ENCODE results near the gene PAX2.

PAX2 gene

DNA sequence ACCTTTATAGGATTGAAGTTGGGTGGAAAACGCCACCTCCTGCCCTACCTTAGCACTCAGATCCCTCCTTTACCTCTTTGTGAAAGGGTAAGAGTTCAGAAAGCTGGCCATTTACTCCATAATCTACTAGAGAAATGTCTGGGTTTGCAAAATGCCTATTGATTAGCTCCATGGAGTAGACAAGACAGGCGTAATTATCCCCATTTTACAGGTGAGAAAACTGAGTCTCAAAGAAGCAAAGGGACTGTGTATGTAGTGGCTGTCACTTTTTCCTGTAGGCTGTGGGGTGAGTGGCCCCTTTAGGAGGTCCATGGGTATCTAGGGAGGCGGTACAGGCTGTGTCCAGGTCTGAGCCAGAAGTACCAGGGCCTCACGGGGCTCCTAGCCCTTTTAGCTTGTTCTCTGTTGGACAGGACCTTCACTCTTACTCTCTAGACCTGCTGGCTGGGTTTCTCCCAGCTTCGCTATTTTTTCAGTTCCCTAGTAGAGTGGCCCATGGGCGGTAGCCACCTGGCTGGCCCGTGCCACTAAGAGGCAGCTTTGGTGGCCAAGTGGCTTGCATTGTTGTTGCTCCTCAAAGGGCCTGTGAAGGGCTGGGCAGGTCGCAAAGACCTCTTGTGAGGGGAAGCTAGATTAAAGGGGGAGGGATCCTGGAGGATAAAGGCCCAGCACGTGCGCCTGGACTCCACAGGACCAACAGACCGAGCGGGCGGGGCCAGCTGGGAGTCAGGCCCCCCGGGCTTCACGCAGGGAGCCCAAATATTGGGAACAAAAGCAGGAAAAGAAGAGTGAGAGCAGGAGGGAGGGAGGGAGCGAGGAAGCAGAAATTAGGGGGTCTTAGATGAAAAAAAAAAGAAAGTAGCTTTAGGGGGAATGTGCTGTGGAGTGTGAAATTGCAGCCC, 4.7 kb upstream of the PAX2 start:
- ATAC-seq, result no peak
- TF ChIP-seq ISL1 (CRISPR knock-in tag; IDR thresholded peaks at IDR 0.05), result no peak

- no peak for TF ChIP-seq PPARA (CRISPR knock-in tag; IDR thresholded peaks at IDR 0.05; ENCODE audit: borderline replicate concordance)
- ATAC-seq, result no peak
Observed at GRCh38 chr10:100741378-100742075, 3.9 kb upstream of the PAX2 start.

DNA sequence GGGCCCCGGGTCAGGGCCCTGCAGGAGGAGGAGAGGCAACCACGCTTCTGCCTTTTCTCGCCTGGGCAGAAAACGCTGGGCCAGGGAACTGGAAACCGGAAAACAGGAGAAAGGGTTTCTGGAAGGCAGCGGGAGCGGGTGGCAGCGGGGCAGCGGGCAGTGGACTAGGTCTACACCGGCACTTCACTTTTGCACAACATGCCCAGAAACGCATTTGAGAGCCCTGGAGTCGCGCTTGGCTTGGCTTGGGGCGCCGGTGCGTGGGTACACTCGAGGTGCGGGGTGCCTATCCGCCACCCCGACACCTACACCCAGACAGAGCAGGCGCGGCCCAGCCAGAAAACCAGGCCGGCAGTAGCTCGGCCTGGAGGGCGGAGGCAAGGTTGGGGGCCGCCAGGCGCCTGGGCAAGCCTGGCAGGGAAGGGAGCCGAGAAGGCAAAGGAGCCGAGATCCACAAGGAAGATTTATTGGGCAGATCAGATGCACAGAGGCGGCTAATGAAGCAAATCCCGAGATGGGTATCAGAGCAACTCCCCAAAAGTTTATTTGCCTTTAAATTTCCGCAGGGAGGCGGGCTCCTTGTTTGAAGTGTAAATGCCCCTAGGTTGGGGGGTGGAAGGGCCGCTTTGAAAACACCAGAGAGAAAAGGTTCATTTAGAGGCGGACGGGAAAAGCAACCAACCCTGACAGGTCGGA, 3.2 kb upstream of the PAX2 start:
- TF ChIP-seq TOX (CRISPR knock-in tag; IDR thresholded peaks at IDR 0.05; ENCODE audit: borderline replicate concordance) (no peak), ZC3H10 (CRISPR knock-in tag; IDR thresholded peaks at IDR 0.05) (no peak), CSRNP3 (CRISPR knock-in tag; IDR thresholded peaks at IDR 0.05) (no peak), GLIS3 (CRISPR knock-in tag; IDR thresholded peaks at IDR 0.05) (no peak), SNAI2 (CRISPR knock-in tag; IDR thresholded peaks at IDR 0.05) (no peak), ZFP3 (CRISPR knock-in tag; IDR thresholded peaks at IDR 0.05) (no peak), RARB (CRISPR knock-in tag; IDR thresholded peaks at IDR 0.05) (no peak), ISL1 (CRISPR knock-in tag; IDR thresholded peaks at IDR 0.05) (no peak), BACH2 (CRISPR knock-in tag; IDR thresholded peaks at IDR 0.05; ENCODE audit: borderline replicate concordance) (no peak), TCF4 (CRISPR knock-in tag; IDR thresholded peaks at IDR 0.05; ENCODE audit: borderline replicate concordance) (no peak), CSDC2 (CRISPR knock-in tag; IDR thresholded peaks at IDR 0.05) (no peak), OSR1 (CRISPR knock-in tag; IDR thresholded peaks at IDR 0.05) (no peak), ZNF8 (CRISPR knock-in tag; IDR thresholded peaks at IDR 0.05) (no peak), PATZ1 (CRISPR knock-in tag; IDR thresholded peaks at IDR 0.05; ENCODE audit: borderline replicate concordance) (no peak)
- TF ChIP-seq, protein P1, sequence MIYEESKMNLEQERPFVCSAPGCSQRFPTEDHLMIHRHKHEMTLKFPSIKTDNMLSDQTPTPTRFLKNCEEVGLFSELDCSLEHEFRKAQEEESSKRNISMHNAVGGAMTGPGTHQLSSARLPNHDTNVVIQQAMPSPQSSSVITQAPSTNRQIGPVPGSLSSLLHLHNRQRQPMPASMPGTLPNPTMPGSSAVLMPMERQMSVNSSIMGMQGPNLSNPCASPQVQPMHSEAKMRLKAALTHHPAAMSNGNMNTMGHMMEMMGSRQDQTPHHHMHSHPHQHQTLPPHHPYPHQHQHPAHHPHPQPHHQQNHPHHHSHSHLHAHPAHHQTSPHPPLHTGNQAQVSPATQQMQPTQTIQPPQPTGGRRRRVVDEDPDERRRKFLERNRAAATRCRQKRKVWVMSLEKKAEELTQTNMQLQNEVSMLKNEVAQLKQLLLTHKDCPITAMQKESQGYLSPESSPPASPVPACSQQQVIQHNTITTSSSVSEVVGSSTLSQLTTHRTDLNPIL (CRISPR knock-in tag; IDR thresholded peaks at IDR 0.05; ENCODE audit: low read depth), result no peak
- ATAC-seq, result no peak

DNA sequence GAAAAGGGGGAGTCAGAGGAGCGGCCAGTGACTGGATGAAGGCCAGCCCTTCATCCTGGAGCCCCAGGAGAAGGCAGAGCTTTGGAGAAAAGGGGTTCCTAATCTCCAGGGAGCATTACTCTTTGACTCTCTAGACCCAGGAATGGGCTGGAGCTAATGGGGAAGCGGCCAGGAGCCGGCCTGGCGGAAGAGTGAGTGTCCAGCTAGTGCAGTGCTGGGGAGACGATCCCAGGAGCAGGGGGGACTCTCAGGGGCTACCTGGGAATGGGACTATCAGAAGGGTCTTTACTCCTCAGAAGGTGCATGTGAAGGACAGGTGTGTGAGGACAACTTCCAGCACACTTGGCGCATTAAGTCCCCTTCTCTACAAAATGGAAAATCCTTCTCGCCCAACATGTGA, 2.4 kb upstream of the PAX2 start:
- ATAC-seq, result no peak
- TF ChIP-seq, protein P2, sequence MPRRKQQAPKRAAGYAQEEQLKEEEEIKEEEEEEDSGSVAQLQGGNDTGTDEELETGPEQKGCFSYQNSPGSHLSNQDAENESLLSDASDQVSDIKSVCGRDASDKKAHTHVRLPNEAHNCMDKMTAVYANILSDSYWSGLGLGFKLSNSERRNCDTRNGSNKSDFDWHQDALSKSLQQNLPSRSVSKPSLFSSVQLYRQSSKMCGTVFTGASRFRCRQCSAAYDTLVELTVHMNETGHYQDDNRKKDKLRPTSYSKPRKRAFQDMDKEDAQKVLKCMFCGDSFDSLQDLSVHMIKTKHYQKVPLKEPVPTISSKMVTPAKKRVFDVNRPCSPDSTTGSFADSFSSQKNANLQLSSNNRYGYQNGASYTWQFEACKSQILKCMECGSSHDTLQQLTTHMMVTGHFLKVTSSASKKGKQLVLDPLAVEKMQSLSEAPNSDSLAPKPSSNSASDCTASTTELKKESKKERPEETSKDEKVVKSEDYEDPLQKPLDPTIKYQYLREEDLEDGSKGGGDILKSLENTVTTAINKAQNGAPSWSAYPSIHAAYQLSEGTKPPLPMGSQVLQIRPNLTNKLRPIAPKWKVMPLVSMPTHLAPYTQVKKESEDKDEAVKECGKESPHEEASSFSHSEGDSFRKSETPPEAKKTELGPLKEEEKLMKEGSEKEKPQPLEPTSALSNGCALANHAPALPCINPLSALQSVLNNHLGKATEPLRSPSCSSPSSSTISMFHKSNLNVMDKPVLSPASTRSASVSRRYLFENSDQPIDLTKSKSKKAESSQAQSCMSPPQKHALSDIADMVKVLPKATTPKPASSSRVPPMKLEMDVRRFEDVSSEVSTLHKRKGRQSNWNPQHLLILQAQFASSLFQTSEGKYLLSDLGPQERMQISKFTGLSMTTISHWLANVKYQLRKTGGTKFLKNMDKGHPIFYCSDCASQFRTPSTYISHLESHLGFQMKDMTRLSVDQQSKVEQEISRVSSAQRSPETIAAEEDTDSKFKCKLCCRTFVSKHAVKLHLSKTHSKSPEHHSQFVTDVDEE (CRISPR knock-in tag; IDR thresholded peaks at IDR 0.05), result no peak
- TF ChIP-seq ZNF8 (CRISPR knock-in tag; IDR thresholded peaks at IDR 0.05) (no peak), ZNF70 (CRISPR knock-in tag; IDR thresholded peaks at IDR 0.05) (no peak)

Data from SK-N-SH treated with all-trans-retinoic acid at 6 μM for 48 hours (cell line).